ENCODE measurements around the gene TTLL5. TPM values are rescaled to one million over a fixed set of nuclear protein-coding genes. Genes with fewer than 3 reads are reported as not detected.

Gene TTLL5
- total RNA-seq, 5 donors from 2014 or later (not counting 1 experiment from before 2014, with no cell fraction given), result 15.4 to 36.2 (median 22.2) TPM

DNA sequence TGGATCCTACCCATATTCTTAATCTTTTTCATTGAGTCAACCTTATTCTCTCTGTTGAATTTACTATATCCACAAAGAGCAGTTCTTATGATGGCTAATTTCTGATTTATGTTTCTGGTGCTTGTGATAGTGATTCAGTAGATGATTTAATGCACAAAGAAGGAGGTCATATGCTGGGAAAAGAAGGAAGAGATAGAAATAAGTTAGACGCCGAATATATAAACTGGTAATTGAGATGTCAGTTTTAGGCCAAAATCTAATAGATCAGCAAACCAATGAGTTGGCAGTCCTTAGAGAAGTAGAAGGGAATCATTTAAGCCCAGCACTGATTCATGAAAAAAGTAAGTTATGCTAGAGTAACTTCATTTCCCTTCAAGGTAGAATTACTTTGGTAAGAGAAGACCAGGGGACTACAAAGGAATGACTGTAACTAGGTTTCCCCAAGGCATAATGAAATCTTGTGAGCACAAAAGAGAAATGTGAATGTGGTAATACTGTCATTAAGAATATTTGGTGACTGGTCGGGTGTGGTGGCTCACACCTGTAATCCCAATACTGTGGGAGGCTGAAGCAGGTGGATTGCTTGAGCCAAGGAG is 188.4 kb downstream of the TTLL5 start:
- no peak overlapping the region for H3K27ac ChIP-seq (ENCODE audit: low read length)
- H3K4me1 Mint-ChIP-seq, result no peaks in the 10 kb centered on the region
- no peaks in the 10 kb centered on the region for H3K27me3 Mint-ChIP-seq
- no peak overlapping the region for H3K27ac Mint-ChIP-seq
- no peaks in the 10 kb centered on the region for H3K9me3 ChIP-seq
- H3K4me3 Mint-ChIP-seq, result no peak overlapping the region
- no peaks in the 10 kb centered on the region for H3K9me3 Mint-ChIP-seq
- ChIA-PET CTCF (no interaction called here), POLR2A (no interaction called here)
- DNase-seq, result no peak
- no peaks in the 10 kb centered on the region for H3K27me3 ChIP-seq (replicated peaks in 1 of 2; ENCODE audit: control insufficient read depth in 2 of 2, extremely low read depth in 1 of 2, insufficient read depth in 2 of 2, low read length in 1 of 2)
- H3K4me1 ChIP-seq (ENCODE audit: control insufficient read depth in 1 of 2, extremely low read depth in 1 of 2, insufficient read depth in 2 of 2, low read length in 2 of 2), result no peaks in the 10 kb centered on the region
- H3K4me3 ChIP-seq (ENCODE audit: control insufficient read depth in 1 of 2, extremely low read depth in 1 of 2, low read length in 1 of 2), result no peak overlapping the region
- ATAC-seq (replicated peaks in 1 of 4), result no peak
- 100% methylated on average over 2 of the region's 3 CpGs for WGBS (ENCODE audit: insufficient coverage)
- peaks cover 20% of the 10 kb centered on the region for H3K36me3 Mint-ChIP-seq
- H3K36me3 ChIP-seq (ENCODE audit: control insufficient read depth in 2 of 2, extremely low read depth in 1 of 2, insufficient read depth in 1 of 2, low read length in 1 of 2), result no peaks in the 10 kb centered on the region

- no peaks in the 10 kb centered on the region for H3K27me3 Mint-ChIP-seq
- H3K9me3 Mint-ChIP-seq, result no peaks in the 10 kb centered on the region
- H3K27ac Mint-ChIP-seq, result no peak overlapping the region
- ChIA-PET POLR2A (no interaction called here), CTCF (no interaction called here)
- Histone ChIP-seq H3K4me1 (ENCODE audit: control insufficient read depth in 1 of 2, extremely low read depth in 1 of 2, insufficient read depth in 2 of 2, low read length in 2 of 2) (no peaks in the 10 kb centered on the region), H3K27ac (ENCODE audit: low read length) (no peak overlapping the region), H3K9me3 (no peaks in the 10 kb centered on the region), H3K27me3 (replicated peaks in 1 of 2; ENCODE audit: control insufficient read depth in 2 of 2, extremely low read depth in 1 of 2, insufficient read depth in 2 of 2, low read length in 1 of 2) (no peaks in the 10 kb centered on the region), H3K36me3 (ENCODE audit: control insufficient read depth in 2 of 2, extremely low read depth in 1 of 2, insufficient read depth in 1 of 2, low read length in 1 of 2) (peaks cover 0 to 3% of the 10 kb centered on the region in 2 donors), H3K4me3 (ENCODE audit: control insufficient read depth in 1 of 2, extremely low read depth in 1 of 2, low read length in 1 of 2) (no peak overlapping the region)
- no peak overlapping the region for H3K4me3 Mint-ChIP-seq
- peaks cover 30% of the 10 kb centered on the region for H3K36me3 Mint-ChIP-seq
- 93% methylated on average over 3 of the region's 6 CpGs for WGBS (ENCODE audit: insufficient coverage)
- no peak for ATAC-seq (replicated peaks in 1 of 4)
- DNase-seq, result no peak
- no peaks in the 10 kb centered on the region for H3K4me1 Mint-ChIP-seq
Observed at GRCh38 chr14:75851574-75851866, 190.5 kb downstream of the TTLL5 start.

DNA sequence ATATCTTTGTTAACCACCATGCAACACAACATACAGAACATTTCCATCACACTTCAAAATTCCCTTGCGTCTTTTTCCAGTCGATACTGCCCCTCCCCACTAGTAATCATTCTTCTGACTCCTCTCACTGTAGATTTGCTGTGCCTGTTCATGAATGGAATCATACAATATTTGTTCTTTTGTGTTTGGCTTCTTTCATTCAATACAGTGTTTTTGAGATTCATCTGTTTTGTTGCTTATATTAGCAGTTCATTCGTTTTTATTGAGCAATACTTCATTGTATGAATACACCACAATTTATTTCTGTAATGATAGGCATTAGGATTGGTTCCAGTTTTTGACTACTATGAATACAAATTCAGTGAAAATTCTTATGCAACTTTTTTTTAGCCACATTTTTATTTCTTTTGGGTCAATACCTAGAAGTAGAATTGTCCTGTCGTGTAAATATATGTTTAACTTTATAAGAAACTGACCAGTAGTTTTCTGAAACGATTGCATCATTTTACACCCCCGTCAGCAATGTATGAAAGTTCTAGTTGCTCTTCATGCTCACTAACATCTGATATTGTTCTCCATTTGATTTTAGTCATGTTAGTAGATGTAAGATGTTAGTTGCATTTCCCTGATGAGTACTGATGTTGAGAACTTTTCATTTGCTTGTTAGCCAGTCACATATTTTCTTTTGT is 193.2 kb downstream of the TTLL5 start:
- H3K4me3 Mint-ChIP-seq, result no peak overlapping the region
- WGBS (ENCODE audit: insufficient coverage), result no CpG with 5 or more reads among the region's 6 CpGs
- peaks cover 19% of the 10 kb centered on the region for H3K36me3 Mint-ChIP-seq
- H3K27me3 ChIP-seq (replicated peaks in 1 of 2; ENCODE audit: control insufficient read depth in 2 of 2, extremely low read depth in 1 of 2, insufficient read depth in 2 of 2, low read length in 1 of 2), result no peaks in the 10 kb centered on the region
- no peaks in the 10 kb centered on the region for H3K9me3 ChIP-seq
- H3K9me3 Mint-ChIP-seq, result no peaks in the 10 kb centered on the region
- ATAC-seq (replicated peaks in 1 of 4), result no peak
- peaks cover 0 to 3% of the 10 kb centered on the region in 2 donors for H3K36me3 ChIP-seq (ENCODE audit: control insufficient read depth in 2 of 2, extremely low read depth in 1 of 2, insufficient read depth in 1 of 2, low read length in 1 of 2)
- no peaks in the 10 kb centered on the region for H3K4me1 Mint-ChIP-seq
- no peak overlapping the region for H3K4me3 ChIP-seq (ENCODE audit: control insufficient read depth in 1 of 2, extremely low read depth in 1 of 2, low read length in 1 of 2)
- H3K27ac Mint-ChIP-seq, result no peak overlapping the region
- no peaks in the 10 kb centered on the region for H3K27me3 Mint-ChIP-seq
- no peak for DNase-seq
- H3K4me1 ChIP-seq (ENCODE audit: control insufficient read depth in 1 of 2, extremely low read depth in 1 of 2, insufficient read depth in 2 of 2, low read length in 2 of 2), result no peaks in the 10 kb centered on the region
- CTCF ChIA-PET, result no interaction called here
- POLR2A ChIA-PET, result no interaction called here
- no peak overlapping the region for H3K27ac ChIP-seq (ENCODE audit: low read length)

GRCh38 chr14:75857199-75857598 is 196.2 kb downstream of the TTLL5 start:
- ChIA-PET POLR2A (no interaction called here), CTCF (no interaction called here)
- no peaks in the 10 kb centered on the region for H3K27me3 Mint-ChIP-seq
- DNase-seq, result no peak
- ATAC-seq (replicated peaks in 1 of 4), result no peak
- no CpG with 5 or more reads among the region's 1 CpG for WGBS (ENCODE audit: insufficient coverage)
- Histone ChIP-seq H3K36me3 (ENCODE audit: control insufficient read depth in 2 of 2, extremely low read depth in 1 of 2, insufficient read depth in 1 of 2, low read length in 1 of 2) (peaks cover 0 to 3% of the 10 kb centered on the region in 2 donors), H3K27me3 (replicated peaks in 1 of 2; ENCODE audit: control insufficient read depth in 2 of 2, extremely low read depth in 1 of 2, insufficient read depth in 2 of 2, low read length in 1 of 2) (no peaks in the 10 kb centered on the region), H3K27ac (ENCODE audit: low read length) (no peak overlapping the region), H3K4me1 (ENCODE audit: control insufficient read depth in 1 of 2, extremely low read depth in 1 of 2, insufficient read depth in 2 of 2, low read length in 2 of 2) (no peaks in the 10 kb centered on the region), H3K4me3 (ENCODE audit: control insufficient read depth in 1 of 2, extremely low read depth in 1 of 2, low read length in 1 of 2) (no peak overlapping the region), H3K9me3 (no peaks in the 10 kb centered on the region)
- H3K4me1 Mint-ChIP-seq, result no peaks in the 10 kb centered on the region
- no peak overlapping the region for H3K4me3 Mint-ChIP-seq
- no peak overlapping the region for H3K27ac Mint-ChIP-seq
- H3K36me3 Mint-ChIP-seq, result peaks cover 23% of the 10 kb centered on the region
- H3K9me3 Mint-ChIP-seq, result no peaks in the 10 kb centered on the region

DNA sequence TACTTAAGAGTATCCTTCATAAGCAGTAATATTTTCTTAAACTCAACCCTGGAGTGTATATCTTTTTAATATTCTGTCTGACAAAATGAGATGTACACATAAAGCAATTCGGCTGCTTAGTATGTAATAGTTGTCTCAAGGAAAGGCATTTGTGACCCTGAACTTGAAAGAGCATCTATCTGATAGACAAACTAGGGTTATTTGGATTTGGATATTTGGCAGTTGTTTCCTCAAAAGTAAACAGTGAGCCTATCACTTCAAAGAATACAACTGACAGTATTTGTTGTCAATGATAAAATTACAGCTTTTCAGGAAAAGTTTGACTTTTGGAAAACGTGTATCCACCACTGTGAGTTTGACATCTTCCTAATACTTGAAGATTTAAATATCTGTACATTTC is 197.3 kb downstream of the TTLL5 start:
- no peak overlapping the region for H3K27ac ChIP-seq (ENCODE audit: low read length)
- no peak overlapping the region for H3K4me3 ChIP-seq (ENCODE audit: control insufficient read depth in 1 of 2, extremely low read depth in 1 of 2, low read length in 1 of 2)
- WGBS (ENCODE audit: insufficient coverage), result no CpG with 5 or more reads among the region's 2 CpGs
- Mint-ChIP-seq H3K4me3 (no peak overlapping the region), H3K9me3 (no peaks in the 10 kb centered on the region), H3K36me3 (peaks cover 27% of the 10 kb centered on the region), H3K27ac (no peak overlapping the region), H3K27me3 (no peaks in the 10 kb centered on the region), H3K4me1 (no peaks in the 10 kb centered on the region)
- ChIA-PET CTCF (no interaction called here), POLR2A (no interaction called here)
- peaks cover 0 to 3% of the 10 kb centered on the region in 2 donors for H3K36me3 ChIP-seq (ENCODE audit: control insufficient read depth in 2 of 2, extremely low read depth in 1 of 2, insufficient read depth in 1 of 2, low read length in 1 of 2)
- H3K9me3 ChIP-seq, result no peaks in the 10 kb centered on the region
- no peak for DNase-seq
- no peaks in the 10 kb centered on the region for H3K4me1 ChIP-seq (ENCODE audit: control insufficient read depth in 1 of 2, extremely low read depth in 1 of 2, insufficient read depth in 2 of 2, low read length in 2 of 2)
- no peaks in the 10 kb centered on the region for H3K27me3 ChIP-seq (replicated peaks in 1 of 2; ENCODE audit: control insufficient read depth in 2 of 2, extremely low read depth in 1 of 2, insufficient read depth in 2 of 2, low read length in 1 of 2)
- ATAC-seq (replicated peaks in 1 of 4), result no peak

GRCh38 chr14:75859746-75860145 is 198.7 kb downstream of the TTLL5 start:
- no peak overlapping the region for H3K27ac ChIP-seq (ENCODE audit: low read length)
- Mint-ChIP-seq H3K27me3 (no peaks in the 10 kb centered on the region), H3K4me1 (no peaks in the 10 kb centered on the region), H3K27ac (no peak overlapping the region), H3K9me3 (no peaks in the 10 kb centered on the region), H3K4me3 (no peak overlapping the region), H3K36me3 (peaks cover 27% of the 10 kb centered on the region)
- DNase-seq (no peak), ATAC-seq (replicated peaks in 1 of 4) (no peak)
- no peaks in the 10 kb centered on the region for H3K9me3 ChIP-seq
- ChIA-PET CTCF (interaction anchor here in 1 of 2 donors (0.5 to 0.6 kb wide), 2 partner anchors 150 to 1063 kb away, joined by 6 to 13 read pairs; no protein-coding TSS in a partner anchor), POLR2A (no interaction called here)
- H3K36me3 ChIP-seq (ENCODE audit: control insufficient read depth in 2 of 2, extremely low read depth in 1 of 2, insufficient read depth in 1 of 2, low read length in 1 of 2), result peaks cover 0 to 3% of the 10 kb centered on the region in 2 donors
- no peaks in the 10 kb centered on the region for H3K27me3 ChIP-seq (replicated peaks in 1 of 2; ENCODE audit: control insufficient read depth in 2 of 2, extremely low read depth in 1 of 2, insufficient read depth in 2 of 2, low read length in 1 of 2)
- no peaks in the 10 kb centered on the region for H3K4me1 ChIP-seq (ENCODE audit: control insufficient read depth in 1 of 2, extremely low read depth in 1 of 2, insufficient read depth in 2 of 2, low read length in 2 of 2)
- no CpG with 5 or more reads among the region's 3 CpGs for WGBS (ENCODE audit: insufficient coverage)
- no peak overlapping the region for H3K4me3 ChIP-seq (ENCODE audit: control insufficient read depth in 1 of 2, extremely low read depth in 1 of 2, low read length in 1 of 2)
